HTERT RPE-1 (cell line): ENCODE data around the gene TMA7B.

Experiments
- in situ Hi-C: fragments of 300-500 bp; cut with MboI; formaldehyde crosslinking; loops from 4 replicates; pipeline ENCODE4 v1.14.3; 2020; ENCODE audit warnings: low sequenced_read_pairs

The TMA7B gene

GRCh38 chr22:39932918-39933649 is 27.1 kb upstream of the TMA7B start:
- in situ Hi-C loops: no loop called here

GRCh38 chr22:39933741-39934140 is 26.5 kb upstream of the TMA7B start:
- in situ Hi-C loops: no loop called here

- in situ Hi-C loops: no loop called here
Observed at GRCh38 chr22:39935116-39935515, 25.1 kb upstream of the TMA7B start.

- in situ Hi-C loops: no loop called here
Observed at GRCh38 chr22:39935612-39936011, 24.6 kb upstream of the TMA7B start.

- in situ Hi-C loops: no loop called here
Observed at GRCh38 chr22:39936523-39937145, 23.6 kb upstream of the TMA7B start.

GRCh38 chr22:39937906-39938305 is 22.3 kb upstream of the TMA7B start:
- in situ Hi-C loops: no loop called here

- in situ Hi-C loops: no loop called here
Observed at GRCh38 chr22:39938509-39939111, 21.6 kb upstream of the TMA7B start.

- in situ Hi-C loops: no loop called here
Observed at GRCh38 chr22:39939830-39940229, 20.4 kb upstream of the TMA7B start.

- in situ Hi-C loops: no loop called here
Observed at GRCh38 chr22:39940757-39941305, 19.4 kb upstream of the TMA7B start.

GRCh38 chr22:39941601-39942000 is 18.6 kb upstream of the TMA7B start:
- in situ Hi-C loops: no loop called here

GRCh38 chr22:39942439-39943230 is 17.6 kb upstream of the TMA7B start:
- in situ Hi-C loops: no loop called here

- in situ Hi-C loops: no loop called here
Observed at GRCh38 chr22:39943337-39943736, 16.9 kb upstream of the TMA7B start.

- in situ Hi-C loops: no loop called here
Observed at GRCh38 chr22:39943953-39944872, 16.0 kb upstream of the TMA7B start.

GRCh38 chr22:39946126-39946502 is 14.1 kb upstream of the TMA7B start:
- in situ Hi-C loops: no loop called here

GRCh38 chr22:39946503-39947219 is 13.5 kb upstream of the TMA7B start:
- in situ Hi-C loops: no loop called here

GRCh38 chr22:39947220-39948216 is 12.7 kb upstream of the TMA7B start:
- in situ Hi-C loops: no loop called here

GRCh38 chr22:39949964-39950737 is 10.0 kb upstream of the TMA7B start:
- in situ Hi-C loops: no loop called here
